Neuronal stem cell (in vitro differentiated cells): ENCODE results near the gene EIPR1.

Source experiments
- DNase-seq: peaks from one replicate; pipeline ENCODE4 v3.0.0-alpha.2; 2013; ENCODE audit warnings: low spot score
- H2AFZ ChIP-seq: one replicate; pipeline ENCODE4 v1.6.1; 2013; ENCODE audit warnings: mild to moderate bottlenecking, low read length, inconsistent platforms
- H2AK5ac ChIP-seq: 2 replicates; pipeline ENCODE4 v1.6.1; 2013; ENCODE audit warnings: low read depth, mild to moderate bottlenecking, inconsistent platforms, low read length, moderate library complexity, mixed read lengths
- H2BK120ac ChIP-seq: 2 replicates; pipeline ENCODE4 v1.6.1; 2013; ENCODE audit warnings: low read depth, mild to moderate bottlenecking, inconsistent platforms, low read length, moderate library complexity, mixed read lengths
- H2BK12ac ChIP-seq: one replicate; pipeline ENCODE4 v1.6.1; 2013; ENCODE audit warnings: low read length, inconsistent platforms
- H2BK15ac ChIP-seq: 2 replicates; pipeline ENCODE4 v1.6.1; 2013; ENCODE audit warnings: mild to moderate bottlenecking, low read length, inconsistent platforms, mixed read lengths
- H2BK5ac ChIP-seq: one replicate; pipeline ENCODE4 v1.6.1; 2013; ENCODE audit warnings: inconsistent platforms, mild to moderate bottlenecking, low read length, moderate library complexity
- H3K14ac ChIP-seq: one replicate; pipeline ENCODE4 v1.6.1; 2013; ENCODE audit warnings: low read length, inconsistent platforms
- H3K18ac ChIP-seq: 2 replicates; pipeline ENCODE4 v1.6.1; 2013; ENCODE audit warnings: low read length, inconsistent platforms
- H3K23ac ChIP-seq: 2 replicates; pipeline ENCODE4 v1.6.1; 2013; ENCODE audit warnings: low read depth, mild to moderate bottlenecking, mixed read lengths, low read length, inconsistent platforms; ENCODE audit not compliant: poor library complexity
- H3K27ac ChIP-seq: replicated peaks from 3 replicates; pipeline ENCODE4 v1.5.1; 2013; ENCODE audit warnings: low read length, inconsistent platforms
- H3K27me3 ChIP-seq, 3 experiments: 2 replicates each; pipeline ENCODE4 v1.6.1; 2013; ENCODE audit warnings: low read length in 3 of 3, mild to moderate bottlenecking in 2 of 3, inconsistent platforms in 1 of 3, low read depth in 1 of 3, mixed read lengths in 1 of 3, moderate library complexity in 1 of 3; ENCODE audit not compliant: control insufficient read depth in 3 of 3, insufficient read depth in 3 of 3
- H3K36me3 ChIP-seq, 2 donors: replicated peaks in 1 of 2; 2 replicates each; pipeline ENCODE4 v1.6.1; 2013; ENCODE audit warnings: low read length in 2 of 2; ENCODE audit not compliant: control insufficient read depth in 2 of 2, insufficient read depth in 2 of 2
- H3K4ac ChIP-seq: 2 replicates; pipeline ENCODE4 v1.6.1; 2013; ENCODE audit warnings: inconsistent platforms, mild to moderate bottlenecking, low read length, moderate library complexity
- H3K4me1 ChIP-seq, 2 donors: 1 replicate in 1 of 2; 2 replicates in 1 of 2; pipeline ENCODE4 v1.6.1; 2013; ENCODE audit warnings: low read length in 2 of 2, low read depth in 1 of 2; ENCODE audit not compliant: control insufficient read depth in 2 of 2, insufficient read depth in 1 of 2
- H3K4me2 ChIP-seq: one replicate; pipeline ENCODE4 v1.6.1; 2013; ENCODE audit warnings: mild to moderate bottlenecking, low read length, inconsistent platforms; ENCODE audit not compliant: insufficient read depth, poor library complexity, severe bottlenecking
- H3K4me3 ChIP-seq, 2 donors: 2 replicates each; pipeline ENCODE4 v1.5.1; 2013; ENCODE audit warnings: low read length in 2 of 2, mild to moderate bottlenecking in 2 of 2, inconsistent platforms in 1 of 2, moderate library complexity in 1 of 2
- H3K79me1 ChIP-seq: one replicate; pipeline ENCODE4 v1.6.1; 2013; ENCODE audit warnings: low read depth, mild to moderate bottlenecking, inconsistent platforms, low read length, moderate library complexity
- H3K9ac ChIP-seq: one replicate; pipeline ENCODE4 v1.6.1; 2013; ENCODE audit warnings: mild to moderate bottlenecking, low read depth, low read length, inconsistent platforms; ENCODE audit not compliant: poor library complexity
- H3K9me3 ChIP-seq, 2 donors: replicated peaks in 1 of 2; 2 replicates each; pipeline versions ENCODE3 to v1.6.1; 2013; ENCODE audit warnings: low read length in 2 of 2, mild to moderate bottlenecking in 2 of 2, inconsistent platforms in 1 of 2, low read depth in 1 of 2, mixed read lengths in 1 of 2, moderate library complexity in 1 of 2; ENCODE audit not compliant: control insufficient read depth in 2 of 2, insufficient read depth in 1 of 2
- H4K8ac ChIP-seq: one replicate; pipeline ENCODE4 v1.6.1; 2013; ENCODE audit warnings: low read depth, mild to moderate bottlenecking, inconsistent platforms, low read length, moderate library complexity
- H4K91ac ChIP-seq: one replicate; pipeline ENCODE4 v1.6.1; 2013; ENCODE audit warnings: low read length, low read depth, mild to moderate bottlenecking, inconsistent platforms; ENCODE audit not compliant: poor library complexity
- WGBS, 2 donors: extraction: QIAGEN DNeasy Blood & Tissue Kit; methylation state at CpG; one replicate each; pipeline ENCODE4 v1.1.7; 2013; ENCODE audit warnings: missing lambda C conversion rate in 2 of 2, mixed read lengths in 1 of 2; ENCODE audit not compliant: insufficient read length in 2 of 2, insufficient replicate concordance in 1 of 2; ENCODE audit errors: extremely low coverage in 2 of 2; 5-methylcytosine and 5-hydroxymethylcytosine counted together

The EIPR1 gene

DNA sequence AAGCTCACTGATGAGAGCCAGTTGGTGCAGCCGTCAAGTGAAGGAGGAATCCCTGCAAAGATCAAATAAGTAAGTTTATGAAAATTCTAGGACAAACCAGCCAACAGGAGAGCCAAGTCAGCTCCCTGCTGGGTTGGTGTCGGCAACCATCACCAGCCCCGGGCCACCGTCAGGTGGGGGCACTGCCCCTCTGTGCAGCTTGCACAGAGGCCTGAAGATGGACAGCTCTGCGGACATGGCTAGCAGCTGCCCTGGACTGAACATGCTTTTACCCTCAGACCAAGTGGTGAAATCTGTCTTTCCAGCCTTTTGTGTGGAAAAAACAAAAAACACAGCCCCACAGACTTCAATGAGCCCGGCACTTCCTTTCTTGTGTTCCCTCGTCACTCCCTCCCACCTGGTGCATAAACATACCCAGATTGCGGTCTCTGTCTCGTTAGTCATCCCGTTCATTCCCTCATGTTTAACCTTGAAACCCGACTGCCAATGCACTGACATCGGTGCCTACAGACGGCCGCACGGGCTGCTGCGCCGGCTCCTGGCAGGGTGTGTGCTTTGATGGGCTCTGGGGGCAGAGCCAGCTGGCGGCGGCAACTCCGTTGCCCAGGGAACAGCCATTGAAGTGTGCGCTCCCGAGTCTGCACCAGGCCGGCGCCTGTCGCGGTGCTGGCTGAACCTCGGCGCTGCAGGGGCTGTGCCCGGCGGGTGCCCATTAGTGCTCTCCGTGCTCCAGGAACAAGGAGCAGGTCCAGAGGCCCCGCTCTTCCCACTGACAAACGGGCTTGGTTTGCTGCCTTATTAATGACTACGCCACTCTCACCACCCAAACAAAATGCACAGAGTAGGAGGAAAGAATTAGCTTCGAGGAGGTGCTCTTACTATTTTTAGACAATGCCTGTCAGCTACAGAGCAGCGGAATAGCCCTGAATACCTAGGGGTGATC is 95.3 kb downstream of the EIPR1 start:
- H3K18ac ChIP-seq, result peak overlapping the region; percentile 78
- no peak overlapping the region for H2BK12ac ChIP-seq
- peaks cover 11 to 14% of the 10 kb centered on the region in 2 donors for H3K4me1 ChIP-seq
- H3K4me3 ChIP-seq, result no peak overlapping the region
- no peak overlapping the region for H4K8ac ChIP-seq
- H2BK15ac ChIP-seq, result no peak overlapping the region
- no peak overlapping the region for H3K4me2 ChIP-seq
- no peak overlapping the region for H3K14ac ChIP-seq
- no peak overlapping the region for H4K91ac ChIP-seq
- no peak overlapping the region for H3K9ac ChIP-seq
- no peak for DNase-seq
- H3K27ac ChIP-seq, result no peak overlapping the region
- no peaks in the 10 kb centered on the region for H3K36me3 ChIP-seq
- peaks cover 3% of the 10 kb centered on the region for H3K79me1 ChIP-seq
- H2BK5ac ChIP-seq, result no peak overlapping the region
- no peaks in the 10 kb centered on the region for H3K27me3 ChIP-seq
- H3K23ac ChIP-seq, result no peak overlapping the region
- no peak overlapping the region for H2AK5ac ChIP-seq
- H3K4ac ChIP-seq, result no peak overlapping the region
- no peak overlapping the region for H2AFZ ChIP-seq
- H3K9me3 ChIP-seq, result peaks cover 2% of the 10 kb centered on the region in 2 donors
- no CpG with 5 or more reads among the region's 36 CpGs for WGBS, 2 donors
- no peak overlapping the region for H2BK120ac ChIP-seq

DNA sequence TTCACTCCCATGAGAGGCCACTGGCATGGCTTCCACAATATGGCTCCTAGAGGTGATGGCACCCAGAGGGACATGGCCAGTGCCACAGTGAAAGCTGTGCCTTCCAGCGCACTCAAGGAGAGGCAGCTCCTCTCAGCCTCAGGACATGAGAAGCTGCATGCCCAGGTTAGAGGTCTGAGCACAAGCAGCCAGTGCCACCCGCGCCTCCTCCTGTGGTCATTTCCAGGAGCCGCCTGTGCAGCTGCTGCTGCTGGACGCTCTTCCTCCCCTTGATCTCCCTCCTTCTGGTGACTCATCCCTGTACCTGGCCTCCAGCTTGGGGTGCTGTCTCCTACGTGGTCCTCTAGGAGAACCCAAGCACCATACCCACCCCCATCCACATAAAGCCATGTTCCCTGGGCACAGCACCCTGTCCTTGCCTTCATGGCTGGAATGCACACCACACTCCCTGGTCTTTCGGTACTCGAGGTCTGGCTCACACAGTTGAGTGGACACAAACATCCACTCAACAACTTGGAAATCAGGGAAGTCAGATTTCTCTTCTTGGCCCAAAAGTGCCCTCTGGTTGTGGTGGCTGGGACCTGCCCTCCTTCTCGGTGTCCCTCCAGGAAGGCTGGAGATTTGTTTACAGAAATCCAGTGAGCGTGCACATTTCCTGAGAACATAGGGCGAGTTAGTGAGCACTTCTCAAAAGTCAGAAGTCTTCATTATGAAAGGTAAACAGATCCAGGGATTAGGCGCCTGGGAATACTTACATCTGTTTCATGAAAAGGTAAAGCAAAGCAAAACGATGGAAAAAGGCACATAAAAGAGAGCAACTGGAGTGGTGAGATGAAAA is 96.7 kb downstream of the EIPR1 start:
- Histone ChIP-seq H3K79me1 (peaks cover 3% of the 10 kb centered on the region), H4K91ac (no peak overlapping the region), H3K36me3 (no peaks in the 10 kb centered on the region), H4K8ac (no peak overlapping the region), H2AFZ (no peak overlapping the region), H2BK15ac (no peak overlapping the region), H2BK5ac (no peak overlapping the region), H3K4me3 (no peak overlapping the region), H3K4me2 (no peak overlapping the region), H3K14ac (no peak overlapping the region), H3K27ac (no peak overlapping the region), H2BK120ac (no peak overlapping the region), H3K27me3 (no peaks in the 10 kb centered on the region), H2AK5ac (no peak overlapping the region), H3K4ac (no peak overlapping the region), H2BK12ac (no peak overlapping the region), H3K18ac (peak overlapping the region; percentile 6), H3K23ac (no peak overlapping the region), H3K9me3 (no peaks in the 10 kb centered on the region), H3K9ac (no peak overlapping the region), H3K4me1 (peaks cover 11 to 14% of the 10 kb centered on the region in 2 donors)
- DNase-seq, result no peak
- no CpG with 5 or more reads among the region's 13 CpGs for WGBS, 2 donors

DNA sequence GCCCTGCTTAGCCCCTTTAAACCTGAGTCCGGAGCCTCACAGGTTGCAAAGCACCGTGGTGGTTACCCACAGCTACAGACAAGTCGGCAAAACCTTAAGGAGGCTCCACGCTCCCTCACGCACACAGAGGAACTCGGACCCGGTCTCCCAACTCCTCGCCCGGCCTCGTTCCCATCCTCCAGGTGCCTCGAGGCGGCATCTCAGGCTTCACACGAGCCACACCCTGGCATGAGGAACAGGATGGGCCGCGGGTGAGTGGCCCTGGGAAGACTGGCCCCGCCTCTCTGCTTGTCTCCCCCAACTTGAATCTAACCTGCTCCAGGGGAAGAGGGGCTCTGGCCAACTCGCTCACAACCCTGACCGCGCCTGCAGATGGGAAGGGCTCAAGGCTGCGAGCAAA is 97.4 kb downstream of the EIPR1 start:
- peaks cover 3% of the 10 kb centered on the region for H3K79me1 ChIP-seq
- H3K14ac ChIP-seq, result no peak overlapping the region
- H3K4ac ChIP-seq, result no peak overlapping the region
- H2BK120ac ChIP-seq, result no peak overlapping the region
- no peak overlapping the region for H2BK12ac ChIP-seq
- H3K9ac ChIP-seq, result no peak overlapping the region
- WGBS, 2 donors, result no CpG with 5 or more reads among the region's 20 CpGs
- H4K8ac ChIP-seq, result no peak overlapping the region
- H2BK5ac ChIP-seq, result no peak overlapping the region
- no peak overlapping the region for H3K4me2 ChIP-seq
- DNase-seq, result no peak
- no peak overlapping the region for H3K18ac ChIP-seq
- no peak overlapping the region for H2BK15ac ChIP-seq
- no peak overlapping the region for H3K23ac ChIP-seq
- H3K27ac ChIP-seq, result no peak overlapping the region
- H3K36me3 ChIP-seq, result no peaks in the 10 kb centered on the region
- no peak overlapping the region for H3K4me3 ChIP-seq
- H3K27me3 ChIP-seq, result no peaks in the 10 kb centered on the region
- H2AK5ac ChIP-seq, result no peak overlapping the region
- peaks cover 11 to 14% of the 10 kb centered on the region in 2 donors for H3K4me1 ChIP-seq
- no peak overlapping the region for H4K91ac ChIP-seq
- H2AFZ ChIP-seq, result no peak overlapping the region
- H3K9me3 ChIP-seq, result no peaks in the 10 kb centered on the region
